GM12878 (cell line): ENCODE results near the gene CAMK1. TPM values are rescaled to one million over a fixed set of nuclear protein-coding genes. Genes with fewer than 3 reads are reported as not detected.
A peak's percentile ranks its signal among the peaks of the same experiment; 100 is the strongest.

Experiments
- ATAC-seq: fragments of 200-7000 bp; cut with Tn5 transposase; 3 replicates; pipeline ENCODE4 v1.9.1; 2020; ENCODE audit warnings: mild to moderate bottlenecking, moderate library complexity
- BruUV-seq: library from RNA; stranded (reverse); fragments of 400-500 nt; replicated peaks from 2 replicates; lab custom pipeline; 2021; lab: Mats Ljungman, UMichigan
- CTCF ChIA-PET: fragments of 300-600 bp; sonication (Branson Sonifier 250); formaldehyde crosslinking; extraction: SDS; loops from one replicate; lab custom pipeline; 2021; ENCODE audit warnings: inconsistent platforms; lab: Yijun Ruan, JAX
- POLR2A ChIA-PET: fragments of 350-600 bp; formaldehyde crosslinking; extraction: SDS; loops from one replicate; lab custom pipeline; 2021; ENCODE audit warnings: inconsistent platforms; lab: Charles Lee
- RAD21 ChIA-PET: fragments of 300-600 bp; sonication (Branson Sonifier 250); formaldehyde crosslinking; loops from one replicate; lab custom pipeline; 2023; ENCODE audit warnings: antibody characterized with exemption; ENCODE audit not compliant: unreplicated experiment; lab: Charles Lee
- SMC1A ChIA-PET: fragments of 300-600 bp; sonication (Branson Sonifier 250); formaldehyde crosslinking; loops from one replicate; lab custom pipeline; 2023; ENCODE audit not compliant: unreplicated experiment, uncharacterized antibody; lab: Charles Lee
- DNase-seq: peaks from one replicate; pipeline ENCODE4 v3.0.0-alpha.2; 2011; ENCODE audit warnings: low read depth, low spot score
- FAIRE-seq: peaks from 3 replicates; lab custom pipeline; 2011; peaks lifted over from hg19 to GRCh38; lab: Jason Lieb, UNC
- H2AFZ ChIP-seq: 2 replicates; pipeline ENCODE4 v1.6.0; 2011; ENCODE audit warnings: low read depth, low read length, control low read depth; ENCODE audit not compliant: control insufficient read depth
- H3K27ac ChIP-seq: 2 replicates; pipeline ENCODE4 v1.5.1; 2011; ENCODE audit warnings: control low read depth; ENCODE audit not compliant: control insufficient read depth, insufficient read depth
- H3K27me3 ChIP-seq, 2 experiments: replicated peaks in 1 of 2; 2 replicates each; pipeline versions ENCODE4 v1.6.0 to v1.6.1; 2011; ENCODE audit warnings: low read length in 1 of 2; ENCODE audit not compliant: control insufficient read depth in 2 of 2, insufficient read depth in 2 of 2
- H3K36me3 ChIP-seq, 2 experiments: 2 replicates each; pipeline ENCODE4 v1.5.1; 2011; ENCODE audit warnings: low read length in 1 of 2; ENCODE audit not compliant: control insufficient read depth in 2 of 2, insufficient read depth in 2 of 2
- H3K4me1 ChIP-seq: 2 replicates; pipeline ENCODE4 v1.6.1; 2011; ENCODE audit warnings: mild to moderate bottlenecking, low read length, moderate library complexity, mixed read lengths; ENCODE audit not compliant: control insufficient read depth, insufficient read depth
- H3K4me2 ChIP-seq: 2 replicates; pipeline ENCODE4 v1.6.0; 2011; ENCODE audit warnings: control low read depth; ENCODE audit not compliant: control insufficient read depth, insufficient read depth
- H3K4me3 ChIP-seq: fragments of 200-600 bp; sonication (generic); 2 replicates; pipeline ENCODE4 v1.5.1; 2016
- H3K79me2 ChIP-seq: 2 replicates; pipeline ENCODE4 v1.6.0; 2011; ENCODE audit warnings: low read length; ENCODE audit not compliant: control insufficient read depth, insufficient read depth
- H3K9ac ChIP-seq: 2 replicates; pipeline ENCODE4 v1.8.0; 2011; ENCODE audit warnings: low read length, control low read depth, mixed read lengths; ENCODE audit not compliant: control insufficient read depth, insufficient read depth
- H3K9me3 ChIP-seq: replicated peaks from 3 replicates; pipeline ENCODE4 v1.5.1; 2011; ENCODE audit warnings: mild to moderate bottlenecking, low read length; ENCODE audit not compliant: control insufficient read depth, insufficient read depth
- H4K20me1 ChIP-seq: 2 replicates; pipeline ENCODE4 v1.6.0; 2011; ENCODE audit not compliant: control insufficient read depth, insufficient read depth
- ATF2 ChIP-seq: IDR thresholded peaks from 2 replicates; pipeline ENCODE4 v1.6.1; 2012; ENCODE audit warnings: low read length, inconsistent platforms
- BHLHE40 ChIP-seq, 2 experiments: fragments of 450-650 bp in 1 of 2; IDR thresholded peaks; 2 replicates each; pipeline ENCODE4 v1.6.1; 2011 to 2017; ENCODE audit warnings: low read depth in 2 of 2, borderline replicate concordance in 1 of 2, improper control_type of control experiment in 1 of 2, low read length in 1 of 2, mild to moderate bottlenecking in 1 of 2
- CBX3 ChIP-seq: fragments of 200-600 bp; sonication (generic); IDR thresholded peaks from 2 replicates; pipeline ENCODE4 v1.6.1; 2016; ENCODE audit warnings: low read depth, borderline replicate concordance
- CHD2 ChIP-seq: IDR thresholded peaks from 2 replicates; pipeline ENCODE4 v1.6.1; 2011; ENCODE audit warnings: low read depth, low read length, improper control_type of control experiment, borderline replicate concordance
- FOS ChIP-seq: IDR thresholded peaks from 3 replicates; pipeline ENCODE4 v1.6.1; 2011; ENCODE audit warnings: borderline replicate concordance; ENCODE audit not compliant: insufficient read length; ENCODE audit errors: extremely low read depth
- JUND ChIP-seq: IDR thresholded peaks from 2 replicates; pipeline ENCODE4 v1.6.1; 2012; ENCODE audit warnings: low read depth, mild to moderate bottlenecking, low read length, improper control_type of control experiment, moderate library complexity
- MTA3 ChIP-seq: IDR thresholded peaks from 2 replicates; pipeline ENCODE4 v1.6.1; 2012; ENCODE audit warnings: low read length, inconsistent platforms, borderline replicate concordance
- MXI1 ChIP-seq: fragments of 150-350 bp; IDR thresholded peaks from 2 replicates; pipeline ENCODE4 v1.6.1; 2011; ENCODE audit warnings: low read depth, mild to moderate bottlenecking, inconsistent platforms, low read length, improper control_type of control experiment
- NBN ChIP-seq: fragments of 450-650 bp; IDR thresholded peaks from 2 replicates; pipeline ENCODE4 v1.6.1; 2016
- POLR2A ChIP-seq: IDR thresholded peaks from 2 replicates; pipeline ENCODE4 v1.6.1; 2011; ENCODE audit warnings: low read depth, mild to moderate bottlenecking, low read length
- POLR2AphosphoS5 ChIP-seq: IDR thresholded peaks from 2 replicates; pipeline ENCODE4 v1.6.1; 2011; ENCODE audit warnings: mild to moderate bottlenecking, low read length, inconsistent platforms
- YY1 ChIP-seq: IDR thresholded peaks from 2 replicates; pipeline ENCODE4 v1.6.1; 2011; ENCODE audit warnings: low read depth, mild to moderate bottlenecking, low read length
- ZNF384 ChIP-seq: IDR thresholded peaks from 2 replicates; pipeline ENCODE4 v1.6.1; 2012; ENCODE audit warnings: low read depth, mild to moderate bottlenecking, low read length, improper control_type of control experiment, borderline replicate concordance
- ZSCAN29 ChIP-seq: fragments of 450-650 bp; IDR thresholded peaks from 2 replicates; pipeline ENCODE4 v1.6.1; 2017; ENCODE audit warnings: mild to moderate bottlenecking, moderate library complexity
- WGBS: methylation state at CpG from one replicate; pipeline ENCODE4 v1.1.6; 2016; ENCODE audit warnings: low lambda C conversion rate; ENCODE audit not compliant: insufficient replicate concordance, insufficient coverage; ENCODE audit errors: missing lambda C conversion rate; 5-methylcytosine and 5-hydroxymethylcytosine counted together
- in situ Hi-C: fragments of 300-500 bp; cut with MboI; formaldehyde crosslinking; loops from 9 replicates; pipeline ENCODE4 v1.14.3; 2018; ENCODE audit warnings: mixed read lengths
- intact Hi-C: fragments of 100-400 bp; cut with micrococcal nuclease; formaldehyde crosslinking; loops from one replicate; pipeline ENCODE4 v1.14.2; 2022; ENCODE audit not compliant: unreplicated experiment
- polyA plus RNA-seq, 11 experiments: library from polyadenylated mRNA; depleted of rRNA in 4 of 11; unstranded in 6 of 11; stranded (reverse) in 5 of 11; fragments of >200 nt; fragmentation: Nextera tagmentation in 4 of 11; fragmentation: Illumina TruSeq in 1 of 11; extraction: Ambion mirVana in 4 of 11; extraction: Trizol in 1 of 11; gene quantifications; 1 replicate in 1 of 11; 2 replicates in 10 of 11; pipeline versions ENCODE4 v1.2.1 to v1.2.3, GENCODE V29; 2011 to 2016; ENCODE audit warnings: inconsistent platforms in 2 of 11, missing spikeins in 2 of 11, low read depth in 1 of 11
- total RNA-seq, 4 experiments: library from RNA; depleted of rRNA in 3 of 4; stranded (reverse); fragments of >200 nt in 3 of 4; fragmentation: Illumina TruSeq in 1 of 4; extraction: Trizol in 1 of 4; gene quantifications; 2 replicates each; pipeline versions ENCODE4 v1.2.1 to v1.2.3, GENCODE V29; 2013 to 2021
- TF ChIP-seq, protein P1 (sequence below): IDR thresholded peaks from 2 replicates; pipeline ENCODE4 v1.6.1; 2011; ENCODE audit warnings: borderline replicate concordance, low read depth, mild to moderate bottlenecking, moderate library complexity, low read length; ENCODE audit not compliant: insufficient read depth, poor library complexity, severe bottlenecking
- TF ChIP-seq, protein P2 (sequence below): fragments of 450-650 bp; conservative IDR thresholded peaks from 2 replicates; pipeline ENCODE4 v1.6.1; 2017; ENCODE audit warnings: mild to moderate bottlenecking, moderate library complexity
- TF ChIP-seq, protein P3 (sequence below): fragments of 450-650 bp; IDR thresholded peaks from 2 replicates; pipeline ENCODE4 v1.6.1; 2016; ENCODE audit warnings: mild to moderate bottlenecking

The CAMK1 gene
- total and polyA plus RNA-seq, 10 of the 15 experiments (the other 5 are each of a cell fraction or from before 2014, with no cell fraction given), result 0.24 to 2.1 (median 0.51) TPM; not detected in 2

DNA sequence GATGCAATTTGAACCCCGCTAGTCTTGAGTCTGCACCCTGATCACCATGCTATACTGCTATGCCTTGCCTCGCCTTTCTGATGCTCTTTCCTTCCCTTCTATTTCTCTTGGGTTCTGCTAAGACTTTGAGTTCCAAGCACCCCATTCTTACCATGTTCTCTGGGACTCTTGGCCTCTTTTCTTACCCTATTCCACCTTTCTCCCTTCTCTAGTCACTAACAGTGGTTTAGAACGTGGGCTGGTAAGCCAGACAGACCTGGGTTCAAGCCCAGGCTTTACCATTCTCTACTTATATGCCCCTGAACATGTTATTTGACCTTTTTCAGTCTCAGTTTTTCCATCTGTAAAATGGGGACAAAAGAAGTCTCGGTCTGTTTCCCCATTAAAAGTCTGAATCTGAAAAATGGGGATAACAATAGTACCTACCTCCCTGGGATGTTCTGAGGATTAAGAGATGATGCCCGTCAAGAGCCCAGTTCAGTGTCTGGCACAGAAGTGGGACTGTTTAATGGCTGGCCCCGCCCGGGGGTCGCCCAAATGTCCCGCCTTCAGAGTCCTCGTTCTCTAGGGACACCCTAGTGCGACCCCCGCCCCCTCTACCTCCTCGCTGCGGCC is 22.1 kb upstream of the CAMK1 start:
- ChIA-PET RAD21 (interaction anchor here (0.8 to 1.3 kb wide), 8 partner anchors 12 to 332 kb away, joined by 3 to 10 read pairs (median 6); partner anchors contain the start of genes BRPF1, CRELD1, FANCD2 and OGG1), SMC1A (interaction anchor here (0.9 to 1.8 kb wide), 5 partner anchors 22 to 1852 kb away, joined by 3 to 11 read pairs (median 5); partner anchors contain the start of genes JAGN1, OGG1 and VGLL4), POLR2A (interaction anchor here (0.7 to 2.0 kb wide), 11 partner anchors 10 to 400 kb away, joined by 3 to 20 read pairs (median 7); partner anchors contain the start of genes BRPF1, JAGN1, MTMR14 and OGG1), CTCF (interaction anchor here (1.0 to 3.3 kb wide), 7 partner anchors 10 to 142 kb away, joined by 3 to 15 read pairs (median 4); partner anchors contain the start of gene CRELD1)
- BruUV-seq, result TSS peak; percentile 86
- Histone ChIP-seq H3K4me2 (peak overlapping the region; percentile 78), H3K4me1 (peaks cover 14% of the 10 kb centered on the region), H3K9ac (peak overlapping the region; percentile 97), H3K27me3 (no peaks in the 10 kb centered on the region), H3K4me3 (peak overlapping the region; percentile 89), H3K36me3 (peaks cover 6 to 13% of the 10 kb centered on the region in 2 experiments; a peak in 3 of 4 replicates), H3K9me3 (no peaks in the 10 kb centered on the region), H2AFZ (peak overlapping the region; percentile 94), H3K79me2 (peaks cover 59% of the 10 kb centered on the region), H4K20me1 (0 out of 2 replicates have a peak, but pooled peaks cover under 1% of the 10 kb centered on the region), H3K27ac (peak overlapping the region; percentile 99)
- in situ Hi-C loops (no loop called here), intact Hi-C loops (loop anchor here (1.0 to 5.0 kb wide), 4 partner anchors 42 to 140 kb away; partner anchors contain the start of genes BRPF1 and CRELD1)
- WGBS, result 3% methylated on average over 14 of the region's 14 CpGs
- no peak for FAIRE-seq
- no peak for ATAC-seq
- DNase-seq, result no peak
- TF ChIP-seq, protein P1, sequence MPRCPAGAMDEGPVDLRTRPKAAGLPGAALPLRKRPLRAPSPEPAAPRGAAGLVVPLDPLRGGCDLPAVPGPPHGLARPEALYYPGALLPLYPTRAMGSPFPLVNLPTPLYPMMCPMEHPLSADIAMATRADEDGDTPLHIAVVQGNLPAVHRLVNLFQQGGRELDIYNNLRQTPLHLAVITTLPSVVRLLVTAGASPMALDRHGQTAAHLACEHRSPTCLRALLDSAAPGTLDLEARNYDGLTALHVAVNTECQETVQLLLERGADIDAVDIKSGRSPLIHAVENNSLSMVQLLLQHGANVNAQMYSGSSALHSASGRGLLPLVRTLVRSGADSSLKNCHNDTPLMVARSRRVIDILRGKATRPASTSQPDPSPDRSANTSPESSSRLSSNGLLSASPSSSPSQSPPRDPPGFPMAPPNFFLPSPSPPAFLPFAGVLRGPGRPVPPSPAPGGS, result no peak
- TF ChIP-seq, protein P2, sequence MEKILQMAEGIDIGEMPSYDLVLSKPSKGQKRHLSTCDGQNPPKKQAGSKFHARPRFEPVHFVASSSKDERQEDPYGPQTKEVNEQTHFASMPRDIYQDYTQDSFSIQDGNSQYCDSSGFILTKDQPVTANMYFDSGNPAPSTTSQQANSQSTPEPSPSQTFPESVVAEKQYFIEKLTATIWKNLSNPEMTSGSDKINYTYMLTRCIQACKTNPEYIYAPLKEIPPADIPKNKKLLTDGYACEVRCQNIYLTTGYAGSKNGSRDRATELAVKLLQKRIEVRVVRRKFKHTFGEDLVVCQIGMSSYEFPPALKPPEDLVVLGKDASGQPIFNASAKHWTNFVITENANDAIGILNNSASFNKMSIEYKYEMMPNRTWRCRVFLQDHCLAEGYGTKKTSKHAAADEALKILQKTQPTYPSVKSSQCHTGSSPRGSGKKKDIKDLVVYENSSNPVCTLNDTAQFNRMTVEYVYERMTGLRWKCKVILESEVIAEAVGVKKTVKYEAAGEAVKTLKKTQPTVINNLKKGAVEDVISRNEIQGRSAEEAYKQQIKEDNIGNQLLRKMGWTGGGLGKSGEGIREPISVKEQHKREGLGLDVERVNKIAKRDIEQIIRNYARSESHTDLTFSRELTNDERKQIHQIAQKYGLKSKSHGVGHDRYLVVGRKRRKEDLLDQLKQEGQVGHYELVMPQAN, result 0 out of 2 replicates have a peak, but pooled peaks have one; percentile 84
- no peak for TF ChIP-seq JUND
- TF ChIP-seq MTA3, result no peak; the same call in 1 of the 2 replicates
- no peak for TF ChIP-seq CHD2
- TF ChIP-seq, protein P3, sequence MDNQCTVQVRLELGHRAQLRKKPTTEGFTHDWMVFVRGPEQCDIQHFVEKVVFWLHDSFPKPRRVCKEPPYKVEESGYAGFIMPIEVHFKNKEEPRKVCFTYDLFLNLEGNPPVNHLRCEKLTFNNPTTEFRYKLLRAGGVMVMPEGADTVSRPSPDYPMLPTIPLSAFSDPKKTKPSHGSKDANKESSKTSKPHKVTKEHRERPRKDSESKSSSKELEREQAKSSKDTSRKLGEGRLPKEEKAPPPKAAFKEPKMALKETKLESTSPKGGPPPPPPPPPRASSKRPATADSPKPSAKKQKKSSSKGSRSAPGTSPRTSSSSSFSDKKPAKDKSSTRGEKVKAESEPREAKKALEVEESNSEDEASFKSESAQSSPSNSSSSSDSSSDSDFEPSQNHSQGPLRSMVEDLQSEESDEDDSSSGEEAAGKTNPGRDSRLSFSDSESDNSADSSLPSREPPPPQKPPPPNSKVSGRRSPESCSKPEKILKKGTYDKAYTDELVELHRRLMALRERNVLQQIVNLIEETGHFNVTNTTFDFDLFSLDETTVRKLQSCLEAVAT, result 0 out of 2 replicates have a peak, but pooled peaks have one; percentile 16
- no peak for TF ChIP-seq YY1
- no peak for TF ChIP-seq POLR2A
- no peak for TF ChIP-seq ZNF384
- TF ChIP-seq NBN, result peak; percentile 0; the same call in 1 of the 2 replicates
- TF ChIP-seq POLR2AphosphoS5, result no peak
- no peak for TF ChIP-seq MXI1
- TF ChIP-seq BHLHE40 (IDR thresholded peaks at IDR 0.05; ENCODE audit: borderline replicate concordance in 1 of 2, low read depth in 2 of 2, low read length in 1 of 2), result no peak
- no peak for TF ChIP-seq ZSCAN29
- TF ChIP-seq FOS, result no peak
- no peak for TF ChIP-seq CBX3
- TF ChIP-seq ATF2, result no peak
